ENCODE results near the gene ABAT. TPM values are rescaled to one million over a fixed set of nuclear protein-coding genes. Genes with fewer than 3 reads are reported as not detected.

Gene ABAT
- total RNA-seq, 4 donors from 2014 or later = 0.55 to 1.9 (median 0.92) TPM

DNA sequence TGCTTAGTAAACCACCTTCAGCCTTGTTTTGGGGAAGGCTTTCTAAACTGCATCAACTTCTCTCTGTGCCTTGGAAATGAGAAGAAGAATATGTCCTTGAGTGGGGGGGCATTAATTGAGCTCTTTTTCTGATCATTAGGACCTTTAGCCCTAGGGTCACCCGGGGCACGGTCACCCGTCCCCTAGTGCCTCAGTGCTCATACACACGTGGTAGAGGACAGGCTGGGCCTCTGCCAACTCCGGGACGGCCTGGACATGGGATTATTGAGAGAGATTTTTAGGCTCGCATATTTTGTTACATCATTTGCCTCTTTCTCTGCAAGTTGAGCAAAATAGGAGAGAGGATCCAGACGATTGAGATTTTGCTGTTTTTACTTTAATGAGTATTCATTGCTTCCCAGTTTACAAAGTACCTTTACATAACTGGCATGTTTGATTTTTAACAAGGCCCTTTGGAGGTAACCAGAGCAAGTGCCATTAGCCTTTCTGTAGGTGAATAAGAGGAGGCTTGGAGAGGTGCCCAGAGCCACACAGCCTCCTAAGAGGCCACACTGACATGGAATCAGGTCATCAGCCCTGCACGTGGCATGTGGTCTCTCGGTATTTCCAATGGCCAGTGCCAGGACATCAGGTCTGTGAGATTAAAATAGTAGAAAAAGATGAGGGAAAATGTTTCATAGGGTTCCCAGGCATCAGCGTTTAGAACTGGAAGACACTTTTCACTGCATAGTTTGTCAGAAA, 134.4 kb downstream of the ABAT start:
- intact Hi-C loops (cut with DNase I; ENCODE audit: low total_unique reads) (no loop called here), in situ Hi-C loops (cut with MboI; ENCODE audit: low sequenced_read_pairs in 4 of 4) (loop anchor here in 2 of 4 donors (10.0 to 25.0 kb wide), 2 partner anchors 46 to 146 kb away; partner anchors contain the start of gene ABAT (in 1 of the 2))
- Histone ChIP-seq H3K9me3 (no peaks in the 10 kb centered on the region), H3K4me3 (no peak overlapping the region), H3K27me3 (no peaks in the 10 kb centered on the region), H3K27ac (no peak overlapping the region), H3K36me3 (peaks cover 0 to 98% of the 10 kb centered on the region in 2 donors), H3K4me1 (no peaks in the 10 kb centered on the region)
- peak in 1 of 2 donors; percentile 31 for DNase-seq
- no peak for TF ChIP-seq POLR2A (IDR thresholded peaks at IDR 0.05)
- TF ChIP-seq, protein P1, sequence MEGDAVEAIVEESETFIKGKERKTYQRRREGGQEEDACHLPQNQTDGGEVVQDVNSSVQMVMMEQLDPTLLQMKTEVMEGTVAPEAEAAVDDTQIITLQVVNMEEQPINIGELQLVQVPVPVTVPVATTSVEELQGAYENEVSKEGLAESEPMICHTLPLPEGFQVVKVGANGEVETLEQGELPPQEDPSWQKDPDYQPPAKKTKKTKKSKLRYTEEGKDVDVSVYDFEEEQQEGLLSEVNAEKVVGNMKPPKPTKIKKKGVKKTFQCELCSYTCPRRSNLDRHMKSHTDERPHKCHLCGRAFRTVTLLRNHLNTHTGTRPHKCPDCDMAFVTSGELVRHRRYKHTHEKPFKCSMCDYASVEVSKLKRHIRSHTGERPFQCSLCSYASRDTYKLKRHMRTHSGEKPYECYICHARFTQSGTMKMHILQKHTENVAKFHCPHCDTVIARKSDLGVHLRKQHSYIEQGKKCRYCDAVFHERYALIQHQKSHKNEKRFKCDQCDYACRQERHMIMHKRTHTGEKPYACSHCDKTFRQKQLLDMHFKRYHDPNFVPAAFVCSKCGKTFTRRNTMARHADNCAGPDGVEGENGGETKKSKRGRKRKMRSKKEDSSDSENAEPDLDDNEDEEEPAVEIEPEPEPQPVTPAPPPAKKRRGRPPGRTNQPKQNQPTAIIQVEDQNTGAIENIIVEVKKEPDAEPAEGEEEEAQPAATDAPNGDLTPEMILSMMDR (IDR thresholded peaks at IDR 0.05 in 4 of 5, conservative IDR thresholded peaks at IDR 0.05 in 1 of 5) = no peak
- no peak for ATAC-seq

DNA sequence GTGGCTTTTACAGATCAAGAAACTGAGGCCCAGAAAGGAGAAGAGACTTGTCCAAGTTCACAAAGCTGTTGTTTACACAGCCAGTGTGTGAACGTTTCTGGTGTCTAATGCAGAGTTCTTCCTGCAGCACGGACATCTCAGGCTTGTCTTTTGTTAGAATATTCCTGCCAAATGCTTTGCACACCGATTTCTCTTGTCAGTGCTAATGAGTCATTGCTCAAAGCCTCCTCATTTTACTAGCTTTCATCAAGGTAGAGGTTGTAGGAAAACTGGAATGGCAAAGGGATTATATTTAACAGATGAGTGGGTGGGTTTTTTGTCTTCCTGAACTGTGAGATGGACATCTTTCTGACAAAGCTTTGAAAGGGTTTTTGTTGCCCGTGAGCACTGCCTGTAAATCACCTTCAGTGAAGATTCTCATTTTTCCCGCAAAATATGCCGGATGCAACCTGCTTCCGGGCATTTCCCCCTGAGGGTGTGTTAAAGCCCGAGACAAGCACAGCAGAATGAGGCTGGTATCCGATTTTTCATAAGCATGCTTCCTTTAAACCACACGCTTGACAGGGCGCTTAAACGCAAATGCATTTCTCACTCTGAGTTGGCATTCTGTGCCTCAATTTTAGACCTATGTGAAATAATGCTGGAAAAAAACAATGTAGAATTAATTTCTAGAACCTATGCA, 137.9 kb downstream of the ABAT start:
- no peak overlapping the region for H3K27ac ChIP-seq
- H3K36me3 ChIP-seq = peaks cover 0 to 89% of the 10 kb centered on the region in 2 donors
- no peak overlapping the region for H3K4me3 ChIP-seq
- no peaks in the 10 kb centered on the region for H3K9me3 ChIP-seq
- ATAC-seq = no peak
- intact Hi-C loops (cut with DNase I; ENCODE audit: low total_unique reads) (no loop called here), in situ Hi-C loops (cut with MboI; ENCODE audit: low sequenced_read_pairs in 4 of 4) (loop anchor here in 1 of 4 donors (25.0 kb wide), 1 partner anchor 150 kb away; the partner anchor contains the start of gene ABAT)
- H3K27me3 ChIP-seq = no peaks in the 10 kb centered on the region
- TF ChIP-seq, protein P1 (IDR thresholded peaks at IDR 0.05 in 4 of 5, conservative IDR thresholded peaks at IDR 0.05 in 1 of 5) = no peak
- no peak for TF ChIP-seq POLR2A (IDR thresholded peaks at IDR 0.05)
- no peak for DNase-seq
- no peaks in the 10 kb centered on the region for H3K4me1 ChIP-seq

DNA sequence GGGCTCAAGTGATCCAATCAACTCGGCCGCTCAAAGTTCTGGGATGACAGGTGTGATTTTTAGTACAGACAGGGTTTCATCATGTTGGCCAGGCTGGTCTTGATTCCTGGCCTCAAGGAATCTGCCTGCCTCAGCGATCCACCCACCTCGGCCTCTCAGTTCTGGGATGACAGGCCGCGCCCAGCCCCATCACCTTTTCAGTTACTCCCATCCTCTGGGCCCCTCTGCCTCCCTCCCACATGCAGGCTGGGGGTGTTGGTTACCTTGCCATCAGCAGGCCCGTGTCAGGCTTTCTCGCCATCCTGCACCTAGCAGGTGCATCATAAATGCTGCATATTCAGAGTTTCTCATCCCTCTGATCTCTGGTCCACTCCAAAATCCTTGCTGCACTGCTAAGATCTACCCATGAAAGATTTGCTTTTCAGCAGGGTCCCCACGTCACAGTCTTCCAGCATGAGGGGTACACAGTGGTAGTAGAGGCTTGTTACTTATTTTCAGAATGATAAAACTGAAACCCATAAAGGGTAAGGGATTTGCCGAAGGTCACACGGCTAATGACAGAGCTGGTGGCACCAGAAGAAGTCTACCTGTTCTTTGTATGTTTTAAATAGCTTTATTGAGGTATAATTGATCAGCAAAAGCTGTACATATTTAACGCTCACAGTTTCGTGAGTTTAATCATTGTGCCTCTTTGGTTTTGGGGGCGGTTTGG, 139.8 kb downstream of the ABAT start:
- DNase-seq (no peak), ATAC-seq (no peak)
- Histone ChIP-seq H3K27ac (no peak overlapping the region), H3K4me3 (no peak overlapping the region), H3K4me1 (no peaks in the 10 kb centered on the region), H3K9me3 (no peaks in the 10 kb centered on the region), H3K36me3 (peaks cover 0 to 69% of the 10 kb centered on the region in 2 donors), H3K27me3 (no peaks in the 10 kb centered on the region)
- in situ Hi-C loops (cut with MboI; ENCODE audit: low sequenced_read_pairs in 4 of 4) = loop anchor here in 1 of 4 donors (25.0 kb wide), 1 partner anchor 152 kb away; the partner anchor contains the start of gene ABAT
- TF ChIP-seq POLR2A (IDR thresholded peaks at IDR 0.05) = no peak
- TF ChIP-seq, protein P1 (IDR thresholded peaks at IDR 0.05 in 4 of 5, conservative IDR thresholded peaks at IDR 0.05 in 1 of 5) = no peak
- intact Hi-C loops (cut with DNase I; ENCODE audit: low total_unique reads) = no loop called here

DNA sequence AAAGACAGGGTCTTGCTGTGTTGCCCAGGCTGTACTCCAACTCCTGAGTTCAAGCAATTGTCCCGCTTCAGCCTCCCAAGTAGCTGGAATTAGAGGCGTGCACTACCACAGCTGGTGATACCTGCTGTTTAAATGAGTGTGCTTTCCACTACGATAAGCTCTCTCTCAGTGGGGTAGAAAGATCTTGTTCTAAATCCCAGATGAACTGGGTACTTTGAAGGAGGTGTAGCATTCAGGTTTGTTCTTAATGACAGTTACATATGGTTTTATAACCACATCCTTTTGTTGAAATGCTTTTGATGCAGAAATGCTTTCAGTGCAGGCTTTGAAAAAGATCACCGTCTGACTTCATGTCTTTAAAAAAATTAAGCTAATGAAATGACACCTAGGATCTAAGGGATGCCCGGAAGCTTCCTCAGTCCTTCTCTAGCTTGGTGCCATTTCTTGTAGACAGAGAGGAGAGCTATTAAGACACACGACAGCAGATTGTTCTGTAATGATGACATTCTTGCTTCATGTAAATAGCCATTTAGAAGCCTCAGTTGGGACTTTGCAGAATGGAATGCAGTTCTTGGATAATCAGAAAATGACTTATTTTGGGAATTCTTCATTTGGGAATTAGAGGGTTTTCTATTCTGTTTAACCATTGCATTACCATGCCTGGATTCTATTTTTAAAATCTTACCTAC, 142.7 kb downstream of the ABAT start:
- Histone ChIP-seq H3K9me3 (no peaks in the 10 kb centered on the region), H3K27ac (no peak overlapping the region), H3K4me1 (no peaks in the 10 kb centered on the region), H3K36me3 (peaks cover 0 to 46% of the 10 kb centered on the region in 2 donors), H3K4me3 (no peak overlapping the region), H3K27me3 (no peaks in the 10 kb centered on the region)
- in situ Hi-C loops (cut with MboI; ENCODE audit: low sequenced_read_pairs in 4 of 4) (loop anchor here in 1 of 4 donors (25.0 kb wide), 1 partner anchor 155 kb away; the partner anchor contains the start of gene ABAT), intact Hi-C loops (cut with DNase I; ENCODE audit: low total_unique reads) (no loop called here)
- TF ChIP-seq POLR2A (IDR thresholded peaks at IDR 0.05) = no peak
- TF ChIP-seq, protein P1 (IDR thresholded peaks at IDR 0.05 in 4 of 5, conservative IDR thresholded peaks at IDR 0.05 in 1 of 5) = no peak
- no peak for ATAC-seq
- DNase-seq = no peak

All from gastrocnemius medialis (tissue), 4 donors.